GM19455 (cell line): ENCODE results near the gene PRKCE.

ENCODE experiments used
- ATAC-seq: cut with Tn5 transposase; IDR thresholded peaks from one replicate; pipeline ENCODE4 v1.9.1; 2021; ENCODE audit not compliant: unreplicated experiment

The PRKCE gene

DNA sequence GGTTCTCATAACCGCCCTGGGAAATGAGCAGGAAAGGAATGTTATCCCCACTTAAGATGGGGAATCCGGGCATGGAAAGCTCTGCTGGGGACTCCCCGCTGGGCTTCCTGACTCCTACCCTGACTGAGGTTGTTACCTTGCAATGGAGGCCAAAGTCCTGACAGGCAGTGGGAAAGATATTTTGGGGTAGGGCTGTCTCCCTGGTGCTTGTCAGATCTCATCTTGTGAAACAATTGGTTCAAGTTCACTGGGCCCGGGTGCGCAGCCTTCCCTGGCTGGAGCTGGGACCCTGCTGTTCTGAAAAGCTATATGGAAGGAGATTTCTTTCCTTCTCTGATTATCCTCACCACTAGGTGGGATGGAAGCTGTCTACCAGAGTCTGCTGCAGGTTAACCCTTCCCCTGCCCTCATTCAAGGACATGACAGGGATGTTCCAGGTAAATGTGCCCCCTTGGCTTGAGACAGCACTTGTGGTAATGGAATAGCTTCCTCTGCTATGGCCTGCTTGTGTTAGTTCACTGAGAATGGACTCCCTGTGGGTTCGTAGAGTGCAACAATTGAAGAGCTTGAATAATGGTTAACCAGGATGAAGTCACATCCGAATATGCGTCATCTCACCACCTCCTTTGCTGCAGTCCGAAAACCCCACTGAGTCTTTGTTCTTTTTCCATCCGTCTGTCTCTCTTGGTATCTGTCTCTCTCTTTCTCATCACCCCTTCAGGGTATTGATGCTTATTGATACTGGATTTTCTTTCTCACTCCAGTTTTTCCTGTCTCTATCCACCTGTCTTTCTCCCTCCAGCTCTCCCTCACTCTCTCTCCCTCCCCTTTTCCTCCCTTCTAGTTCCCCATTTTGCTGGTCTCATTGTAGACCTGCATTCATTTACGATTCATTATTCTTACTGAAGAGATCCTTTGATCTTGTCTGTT is 577.9 kb downstream of the PRKCE start:
- peak; percentile 81 for ATAC-seq

DNA sequence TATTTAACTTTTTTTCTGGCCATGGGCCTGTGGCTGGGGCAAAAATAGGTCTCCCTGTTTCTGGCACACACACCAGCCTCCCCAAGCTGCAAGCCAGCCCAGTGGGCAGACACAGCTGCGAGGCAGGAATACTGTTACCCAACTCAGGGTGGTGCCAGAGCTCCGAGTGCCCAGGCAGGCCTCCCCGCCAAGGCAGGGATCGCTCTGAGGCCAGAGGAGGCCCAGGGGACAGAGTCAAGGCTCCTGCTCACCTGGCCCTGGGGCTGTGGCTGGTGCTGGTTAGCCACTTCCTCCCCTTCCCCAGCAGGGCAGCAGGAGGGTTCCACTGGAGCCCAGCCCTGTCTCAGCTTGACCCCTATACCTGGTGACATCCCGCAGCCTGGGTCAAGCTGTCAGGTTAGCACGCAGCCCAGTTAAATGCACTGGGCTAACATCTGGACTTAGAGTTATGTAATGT is 578.7 kb downstream of the PRKCE start:
- ATAC-seq, result peak; percentile 40

DNA sequence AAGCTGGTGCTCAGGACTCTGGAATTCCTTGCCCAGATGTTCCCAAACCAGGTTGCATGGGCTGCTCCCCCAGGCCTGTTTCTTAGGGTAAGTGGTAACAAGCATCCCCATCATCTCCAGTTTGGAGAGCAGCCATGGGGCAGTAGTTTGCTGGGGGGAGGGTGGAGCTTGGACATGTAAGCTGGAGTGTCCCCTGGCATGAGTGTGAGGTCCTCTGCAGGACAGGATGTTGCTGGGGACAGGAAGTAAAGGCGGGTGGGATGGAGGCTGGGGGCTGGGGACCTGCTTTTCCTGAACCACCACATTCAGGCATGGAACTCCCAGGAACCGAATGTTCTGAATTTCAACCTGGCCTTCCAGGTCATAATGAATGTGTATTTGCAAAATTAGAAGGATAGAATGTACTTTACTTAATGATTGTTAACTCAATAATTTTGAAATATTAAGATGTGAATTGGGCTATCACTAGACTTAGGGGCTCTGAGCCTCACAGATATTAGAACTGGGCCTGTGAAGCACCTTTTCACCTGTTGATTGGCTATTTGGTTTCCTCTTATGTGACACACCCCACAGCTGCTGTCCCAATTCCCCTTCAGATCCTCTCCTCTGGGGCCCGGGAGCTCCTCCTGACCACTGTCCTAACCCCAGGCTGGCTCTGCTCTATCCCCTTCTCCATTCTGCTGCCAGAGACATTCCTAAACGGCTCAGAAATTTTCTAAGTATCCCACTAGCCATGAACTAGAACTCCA is 579.4 kb downstream of the PRKCE start:
- ATAC-seq, result no peak

DNA sequence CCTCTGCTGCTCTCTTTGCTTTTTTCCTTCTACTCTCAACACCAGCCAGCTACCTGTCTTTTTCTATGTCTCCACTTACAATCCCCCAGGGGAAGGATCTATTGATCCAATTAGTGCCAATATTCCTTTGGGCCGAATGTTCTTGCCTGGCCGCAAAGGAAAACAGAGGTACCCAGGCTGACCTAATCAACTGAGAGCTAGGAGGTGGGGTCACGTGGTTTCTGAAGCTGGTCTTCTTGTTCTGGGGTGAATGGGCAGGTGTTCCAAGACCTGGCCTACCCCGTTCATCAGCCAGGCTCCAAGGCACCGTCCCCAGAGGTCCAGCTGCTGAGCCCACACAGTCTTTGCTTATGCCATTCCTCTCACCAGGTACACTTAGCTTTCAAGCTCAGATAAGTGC is 580.2 kb downstream of the PRKCE start:
- ATAC-seq, result no peak

DNA sequence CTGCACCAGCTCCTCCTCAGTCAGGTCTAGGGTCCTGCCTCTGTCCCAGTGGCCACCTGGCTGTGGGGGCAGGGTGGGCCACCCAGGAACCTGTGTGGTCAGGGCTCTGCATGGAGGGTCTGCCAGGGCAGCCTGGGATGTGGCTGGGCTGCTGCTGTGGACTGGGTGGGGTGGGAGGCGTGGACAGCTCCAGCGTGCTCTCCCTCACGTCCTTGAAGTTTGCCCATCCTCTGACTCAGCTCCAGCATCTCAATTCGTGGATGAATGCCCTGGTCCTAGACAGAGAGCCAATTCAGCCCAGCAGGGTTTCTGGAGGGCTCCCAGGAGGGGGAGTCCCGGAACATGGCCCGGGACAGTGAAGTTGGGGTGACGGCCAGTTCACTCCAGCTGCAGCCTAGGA is 581.4 kb downstream of the PRKCE start:
- no peak for ATAC-seq

DNA sequence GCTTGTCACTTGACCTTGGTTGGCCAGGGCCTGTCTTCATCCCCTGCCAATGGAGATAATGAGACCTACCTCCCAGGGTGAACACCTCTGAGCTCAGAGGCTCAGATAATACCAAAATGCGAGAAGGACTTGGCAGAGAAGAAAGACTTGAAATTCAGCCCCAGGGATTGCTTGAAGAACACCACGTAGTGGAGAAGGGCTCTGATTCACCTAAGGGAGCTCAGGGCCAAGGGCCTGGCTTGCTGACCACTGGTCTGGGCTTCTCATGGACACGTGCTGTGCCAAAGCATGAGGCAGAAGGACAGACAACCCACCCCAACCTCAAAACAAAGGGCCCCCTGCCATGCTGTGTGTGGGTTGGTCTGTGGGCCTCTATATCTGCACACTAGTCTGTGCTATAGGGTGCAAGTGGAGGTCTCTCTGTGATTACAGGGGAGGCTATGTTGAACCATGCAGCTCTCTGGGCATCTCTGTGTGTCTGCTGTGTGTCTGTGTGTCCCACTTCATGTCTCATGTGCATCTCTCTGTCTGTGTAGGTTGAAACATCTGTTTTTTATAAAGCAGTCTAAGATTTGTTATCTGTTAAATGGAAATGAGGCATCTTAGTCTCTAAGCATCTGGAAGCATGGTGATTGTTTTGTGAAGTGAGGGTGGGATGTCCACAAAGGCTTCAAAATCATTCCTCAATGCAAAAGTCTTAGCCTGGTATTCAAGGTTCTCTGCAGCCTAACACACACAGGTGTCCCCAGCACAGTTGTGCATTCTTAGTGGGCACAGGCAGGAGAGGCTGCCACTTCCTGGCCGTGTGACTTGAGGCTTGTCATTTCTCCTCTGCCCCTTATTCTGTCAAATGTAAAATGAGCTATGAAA is 584.8 kb downstream of the PRKCE start:
- no peak for ATAC-seq

DNA sequence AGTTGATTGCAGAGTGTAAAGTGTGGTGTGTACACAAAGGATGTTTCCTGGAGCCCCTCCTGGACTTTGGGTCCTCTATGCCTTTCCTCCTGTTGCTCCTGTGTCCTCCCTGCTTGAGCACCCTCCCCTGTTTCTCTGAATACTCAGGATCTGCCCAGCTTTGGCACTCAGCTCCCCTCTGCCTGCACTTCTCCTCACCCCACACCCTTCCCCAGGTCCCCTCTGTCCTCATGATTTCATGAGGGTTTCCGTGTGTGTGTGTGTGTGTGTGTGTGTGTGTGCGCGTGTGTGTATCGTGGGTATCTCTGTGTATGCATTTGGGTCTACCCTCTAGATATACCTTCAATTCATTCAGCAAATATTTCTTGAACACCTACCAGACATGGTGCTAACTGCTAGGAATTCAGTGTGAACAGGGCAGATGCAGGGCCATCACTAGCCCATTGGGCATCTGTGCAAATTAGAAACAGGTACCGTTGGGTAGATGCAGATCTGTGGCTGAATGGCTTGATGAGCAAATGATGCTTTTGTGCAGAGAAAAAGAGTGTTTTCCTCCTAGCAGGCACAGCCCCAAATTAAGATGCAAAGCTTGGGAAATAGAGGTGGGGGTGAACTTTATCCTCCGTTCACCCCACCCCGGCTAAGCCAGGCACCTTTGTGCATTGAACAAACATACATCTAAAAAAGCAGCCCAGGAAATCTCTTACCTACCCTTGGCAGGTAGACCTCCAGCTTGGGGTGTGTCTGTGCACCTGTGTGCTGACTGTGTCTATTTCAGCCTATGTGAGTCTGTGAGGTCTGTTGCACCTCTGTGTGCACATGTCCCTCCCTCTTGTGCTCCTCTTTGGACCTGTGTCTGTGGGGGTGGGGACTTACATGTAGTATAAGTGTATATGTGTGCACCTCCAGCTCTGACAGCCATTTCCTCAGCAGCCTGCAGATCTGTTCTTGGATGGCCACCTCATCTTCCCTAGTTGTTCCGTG is 585.7 kb downstream of the PRKCE start:
- ATAC-seq, result no peak
